Skeletal muscle cell (primary cell): Measurements from ENCODE around the gene BTBD19.

Experiments
- DNase-seq: peaks from one replicate; pipeline ENCODE4 v3.0.0-alpha.2; 2010; ENCODE audit warnings: low read depth
- H3K4me3 ChIP-seq: 2 replicates; pipeline ENCODE4 v1.5.1; 2011; ENCODE audit warnings: low read depth, mild to moderate bottlenecking, control low read depth, low read length, moderate library complexity

Gene BTBD19

DNA sequence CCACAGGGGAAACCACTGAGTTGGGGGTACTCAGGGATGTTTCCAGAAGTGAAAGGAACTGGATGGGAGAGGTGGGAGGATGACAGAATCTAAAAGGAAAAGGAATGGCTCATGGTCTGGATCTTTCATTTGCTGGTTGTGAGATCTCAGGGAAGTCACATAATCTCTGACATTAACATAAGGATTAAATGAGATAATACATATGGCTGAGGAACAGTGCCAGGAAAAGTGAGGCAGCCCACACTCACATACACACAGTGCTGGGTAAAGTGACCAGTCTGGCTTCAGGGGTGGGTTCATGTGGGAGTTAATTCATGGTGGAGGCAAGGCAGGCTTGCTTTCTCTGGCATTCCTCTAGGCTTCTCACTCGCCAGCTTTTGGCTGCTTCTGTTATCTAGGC is 38.7 kb downstream of the BTBD19 start:
- DNase-seq = no peak
- H3K4me3 ChIP-seq = no peak overlapping the region

GRCh38 chr1:44847845-44848244 is 39.5 kb downstream of the BTBD19 start:
- DNase-seq = no peak
- H3K4me3 ChIP-seq = no peak overlapping the region

DNA sequence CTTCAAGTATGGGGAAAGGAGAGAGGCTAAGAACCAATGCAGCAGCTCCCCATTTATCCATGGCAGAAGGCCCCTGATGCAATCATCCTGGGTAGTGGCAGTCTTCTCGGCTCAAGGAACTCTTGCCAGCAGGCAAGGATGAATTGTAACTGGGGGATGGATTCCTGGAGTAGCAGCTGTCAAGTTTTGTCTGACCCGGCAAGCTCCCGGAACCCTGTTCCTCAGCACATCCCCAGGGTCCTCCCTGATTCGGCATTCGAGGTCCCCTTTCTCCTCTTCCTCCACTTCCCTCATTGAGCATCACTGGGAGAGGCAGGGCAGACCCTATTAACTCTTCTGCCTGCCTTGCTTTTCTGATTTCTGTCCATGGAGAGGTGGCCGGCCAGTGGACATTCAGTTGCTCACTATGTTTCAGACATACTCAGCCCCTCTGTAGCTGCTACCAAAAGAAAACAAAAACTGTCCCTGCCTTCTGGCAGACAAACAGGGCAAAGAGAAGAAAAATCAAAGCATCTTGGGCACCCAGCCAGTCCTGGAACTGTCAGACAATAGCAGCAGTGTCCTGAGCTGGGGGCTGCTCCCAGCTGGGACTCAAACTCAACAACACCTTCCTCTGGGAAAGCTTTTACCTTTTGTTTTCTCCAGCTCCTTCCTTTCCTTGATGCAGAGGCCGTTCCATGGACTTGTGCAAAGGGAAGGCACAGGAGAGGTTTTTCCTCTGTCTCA is 40.3 kb downstream of the BTBD19 start:
- H3K4me3 ChIP-seq = no peak overlapping the region
- no peak for DNase-seq

DNA sequence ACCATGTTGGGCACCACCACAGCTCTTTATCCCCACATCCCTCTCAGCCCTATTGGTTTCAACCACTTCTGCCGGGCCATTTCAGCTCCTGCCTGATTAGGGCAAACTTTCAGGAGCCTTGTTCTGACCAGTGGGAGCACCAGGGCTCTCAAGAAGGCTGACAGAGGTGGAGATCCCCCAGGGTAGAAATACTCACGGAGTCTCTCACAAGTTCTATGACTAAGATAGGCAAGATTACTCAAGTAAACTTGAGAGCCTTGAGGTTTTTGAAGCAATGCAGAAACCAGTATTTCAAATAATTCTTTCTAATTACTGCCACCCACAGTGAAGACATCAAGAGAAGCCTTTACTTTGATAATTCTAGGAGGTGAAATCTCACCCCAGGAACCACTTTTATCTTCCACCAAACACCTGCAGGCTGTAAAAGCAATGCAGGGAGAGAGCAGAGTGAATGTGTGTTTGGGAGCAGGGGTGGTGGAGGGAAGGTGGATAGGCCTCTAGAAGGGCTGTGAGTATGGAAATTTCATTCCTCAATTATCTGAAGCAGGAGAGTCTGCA is 41.3 kb downstream of the BTBD19 start:
- no peak for DNase-seq
- no peak overlapping the region for H3K4me3 ChIP-seq

DNA sequence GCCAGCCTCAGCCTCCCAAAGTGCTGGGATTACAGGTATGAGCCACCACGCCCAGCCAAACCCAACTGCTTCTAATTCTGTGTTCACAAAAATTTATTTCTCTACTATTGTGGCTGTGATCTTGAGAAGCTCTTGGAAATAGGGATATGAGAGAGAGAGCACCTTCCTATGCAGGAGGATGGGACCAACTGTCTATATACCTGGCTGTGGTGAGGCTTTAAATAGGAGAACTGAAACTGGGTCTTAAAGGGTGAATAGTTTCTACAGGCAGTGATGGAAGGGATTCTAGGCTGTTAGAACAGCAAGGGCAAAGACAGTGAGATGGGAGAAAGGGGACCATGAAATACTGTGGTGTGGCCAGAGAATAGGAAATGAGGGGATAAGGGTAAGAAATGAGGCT is 43.0 kb downstream of the BTBD19 start:
- H3K4me3 ChIP-seq = no peak overlapping the region
- DNase-seq = no peak

DNA sequence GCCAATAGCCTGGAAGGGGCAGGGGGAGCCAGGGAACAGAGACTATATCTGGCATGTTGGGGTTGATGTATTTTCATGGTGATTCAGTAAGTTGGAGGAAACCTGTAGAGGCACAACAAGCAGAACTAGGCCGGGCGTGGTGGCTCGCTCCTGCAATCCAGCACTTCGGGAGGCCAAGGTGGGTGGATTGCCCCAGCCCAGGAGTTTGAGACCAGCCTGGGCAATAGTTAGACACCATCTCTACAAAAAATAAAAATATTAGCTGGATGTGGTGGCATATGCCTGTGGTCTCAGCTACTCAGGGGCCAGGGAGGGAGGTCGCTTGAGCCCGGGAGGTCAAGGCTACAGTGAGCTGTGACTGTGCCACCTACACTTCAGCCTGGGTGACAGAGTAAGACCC is 44.9 kb downstream of the BTBD19 start:
- H3K4me3 ChIP-seq = no peak overlapping the region
- no peak for DNase-seq

DNA sequence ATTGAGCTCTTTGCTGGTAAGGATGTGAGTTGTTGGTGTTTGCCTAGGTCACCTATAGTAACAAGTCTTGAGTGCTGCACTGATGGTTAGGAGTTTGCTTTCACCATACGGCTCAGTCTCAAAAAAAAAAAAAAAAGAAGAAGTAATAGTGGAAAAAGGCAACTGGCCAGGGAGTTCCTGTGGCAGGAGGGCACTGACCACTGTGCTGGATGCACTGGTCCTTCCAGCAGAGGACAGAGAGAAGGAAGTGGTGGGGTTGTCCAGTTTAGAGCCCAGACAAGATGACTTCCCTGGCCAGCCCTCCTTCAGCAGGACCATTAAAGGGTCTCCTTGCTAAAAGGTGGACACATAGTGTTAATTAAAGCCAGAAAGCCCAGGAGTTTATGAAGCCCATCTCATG is 46.6 kb downstream of the BTBD19 start:
- no peak overlapping the region for H3K4me3 ChIP-seq
- DNase-seq = no peak

- no peak for DNase-seq
- no peak overlapping the region for H3K4me3 ChIP-seq
These were observed 47.4 kb downstream of the BTBD19 start for GRCh38 chr1:44855742-44856141.

DNA sequence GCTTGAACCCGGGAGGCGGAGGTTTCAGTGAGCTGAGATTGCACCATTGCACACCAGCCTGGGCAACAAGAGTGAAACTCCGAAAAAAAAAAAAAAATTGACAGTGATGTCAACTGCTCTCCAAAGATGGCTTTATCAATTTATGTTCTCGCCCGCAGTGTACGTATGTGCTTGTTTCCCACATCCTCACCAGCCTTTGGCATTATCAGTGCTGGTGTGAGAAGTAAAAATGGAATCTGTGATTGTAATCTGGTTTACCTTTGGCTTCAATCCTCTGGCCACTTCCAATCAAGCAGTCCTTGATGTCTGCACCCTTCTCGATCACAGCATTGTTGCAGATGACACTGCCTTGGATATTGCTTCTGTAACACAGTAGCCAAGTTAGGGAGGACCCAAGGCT is 49.1 kb downstream of the BTBD19 start:
- H3K4me3 ChIP-seq = no peak overlapping the region
- no peak for DNase-seq

DNA sequence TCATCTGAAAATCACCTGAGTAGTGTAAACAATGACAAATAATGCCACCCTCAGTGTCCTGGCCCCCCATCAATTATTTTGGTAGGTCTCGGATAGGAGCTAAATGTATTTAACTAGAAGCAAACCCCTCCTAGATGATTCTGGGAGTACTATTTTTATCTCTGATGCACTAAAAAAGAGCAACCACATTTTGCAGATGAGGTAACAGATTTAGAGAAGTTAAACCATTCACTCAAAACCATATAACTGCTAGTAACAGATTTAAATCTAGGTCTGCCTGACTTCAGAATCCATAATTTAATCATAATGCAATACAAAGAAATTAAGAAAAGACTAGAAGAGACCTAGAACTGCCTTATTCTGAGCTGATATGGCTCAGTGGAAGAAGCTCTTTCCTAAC is 52.0 kb downstream of the BTBD19 start:
- no peak overlapping the region for H3K4me3 ChIP-seq
- no peak for DNase-seq

GRCh38 chr1:44860891-44861425 is 52.6 kb downstream of the BTBD19 start:
- no peak overlapping the region for H3K4me3 ChIP-seq
- no peak for DNase-seq

DNA sequence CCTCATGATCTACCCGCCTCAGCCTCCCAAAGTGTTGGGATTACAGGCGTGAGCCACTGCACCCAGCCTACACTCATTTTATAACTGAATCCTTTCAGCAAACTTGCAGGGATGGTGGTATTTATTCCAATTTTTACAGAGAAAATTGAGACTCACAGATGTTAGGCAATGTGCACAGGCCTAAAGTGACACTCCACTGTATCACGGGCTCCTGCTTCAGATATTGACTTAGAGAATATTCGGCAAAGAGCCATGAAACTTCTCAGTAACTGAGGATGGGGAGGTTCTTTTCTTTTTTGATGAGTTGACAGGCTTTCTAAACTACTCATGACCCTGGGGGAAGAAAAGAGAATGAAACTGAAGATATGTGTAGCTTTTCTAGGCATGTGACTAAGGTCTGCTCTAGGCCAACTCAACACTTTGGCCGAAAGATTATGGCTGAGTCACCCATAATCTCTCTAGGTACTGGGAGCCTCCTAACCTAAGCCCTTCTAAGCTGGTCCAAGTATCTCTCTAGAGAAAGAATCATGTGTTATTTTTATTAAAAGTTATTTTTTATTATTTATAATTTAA is 54.6 kb downstream of the BTBD19 start:
- no peak overlapping the region for H3K4me3 ChIP-seq
- no peak for DNase-seq
